HepG2 (cell line): ENCODE measurements around the gene OPRM1. TPM values are rescaled to one million over a fixed set of nuclear protein-coding genes. Genes with fewer than 3 reads are reported as not detected.

Experiments
- ATAC-seq: fragments of 200-7000 bp; cut with Tn5 transposase; 3 replicates; pipeline ENCODE4 v1.9.1; 2020; ENCODE audit warnings: mild to moderate bottlenecking, moderate library complexity
- BruUV-seq: library from RNA; stranded (reverse); fragments of 400-500 nt; replicated peaks from 2 replicates; lab custom pipeline; 2021; lab: Mats Ljungman, UMichigan
- CTCF ChIA-PET: fragments of 300-600 bp; formaldehyde crosslinking; extraction: SDS; loops from one replicate; lab custom pipeline; 2021; ENCODE audit warnings: low total read pairs, inconsistent platforms, low intra/inter-chr PET ratio; lab: Yijun Ruan, JAX
- POLR2A ChIA-PET: fragments of 350-600 bp; sonication (Branson Sonifier 250); formaldehyde crosslinking; loops from one replicate; lab custom pipeline; 2020; ENCODE audit warnings: antibody characterized with exemption, inconsistent platforms; lab: Yijun Ruan, JAX
- DNase-seq: peaks from one replicate; pipeline ENCODE4 v3.0.0-alpha.2; 2015; ENCODE audit warnings: low spot score
- FAIRE-seq: peaks from 3 replicates; lab custom pipeline; 2011; peaks lifted over from hg19 to GRCh38; lab: Jason Lieb, UNC
- H2AFZ ChIP-seq: one replicate; pipeline ENCODE4 v1.6.1; 2011; ENCODE audit warnings: low read length, inconsistent platforms
- H3K27ac ChIP-seq: fragments of 300-600 bp; 3 replicates; pipeline ENCODE4 v1.8.0; 2011; ENCODE audit warnings: mixed run types, mild to moderate bottlenecking, mixed read lengths, low read length, inconsistent platforms; ENCODE audit not compliant: insufficient read depth; ENCODE audit errors: extremely low read length
- H3K27me3 ChIP-seq, 2 experiments: fragments of 200-600 bp in 1 of 2; 2 replicates in 1 of 2; 3 replicates in 1 of 2; pipeline versions ENCODE4 v1.6.0 to v1.8.0; 2011; ENCODE audit warnings: low read length in 2 of 2, mild to moderate bottlenecking in 2 of 2, moderate library complexity in 2 of 2, inconsistent platforms in 1 of 2; ENCODE audit not compliant: insufficient read depth in 2 of 2, control insufficient read depth in 1 of 2
- H3K36me3 ChIP-seq, 2 experiments: fragments of 200-600 bp in 1 of 2; replicated peaks in 1 of 2; 2 replicates in 1 of 2; 3 replicates in 1 of 2; pipeline versions ENCODE4 v1.5.1 to v1.8.0; 2011; ENCODE audit warnings: low read length in 2 of 2, inconsistent platforms in 1 of 2; ENCODE audit not compliant: insufficient read depth in 2 of 2, control insufficient read depth in 1 of 2
- H3K4me1 ChIP-seq: 2 replicates; pipeline ENCODE4 v1.5.1; 2012; ENCODE audit warnings: low read length, inconsistent platforms; ENCODE audit not compliant: insufficient read depth
- H3K4me2 ChIP-seq: 2 replicates; pipeline ENCODE4 v1.6.0; 2011; ENCODE audit warnings: low read depth, low read length, inconsistent platforms
- H3K4me3 ChIP-seq, 3 experiments: fragments of 200-600 bp in 1 of 3; sonication (generic), shearing (Covaris generic) in 1 of 3; replicated peaks in 1 of 3; 2 replicates each; pipeline ENCODE4 v1.5.1; 2011 to 2016; ENCODE audit warnings: low read length in 3 of 3, inconsistent platforms in 2 of 3, low read depth in 2 of 3, mild to moderate bottlenecking in 2 of 3, control low read depth in 1 of 3, mixed read lengths in 1 of 3; ENCODE audit not compliant: insufficient read depth in 1 of 3
- H3K79me2 ChIP-seq: one replicate; pipeline ENCODE4 v1.6.1; 2011; ENCODE audit warnings: low read length, inconsistent platforms; ENCODE audit not compliant: insufficient read depth
- H3K9ac ChIP-seq: 2 replicates; pipeline ENCODE4 v1.6.0; 2011; ENCODE audit warnings: mild to moderate bottlenecking, low read depth, low read length, inconsistent platforms; ENCODE audit not compliant: insufficient read depth
- H3K9me3 ChIP-seq: 2 replicates; pipeline ENCODE4 v1.5.1; 2012; ENCODE audit warnings: mild to moderate bottlenecking, low read length
- H4K20me1 ChIP-seq: 2 replicates; pipeline ENCODE4 v1.6.0; 2011; ENCODE audit warnings: inconsistent platforms, mild to moderate bottlenecking, low read length, moderate library complexity; ENCODE audit not compliant: insufficient read depth
- ARNT ChIP-seq: fragments of 450-650 bp; IDR thresholded peaks from 2 replicates; pipeline ENCODE4 v1.6.1; 2017
- E2F2 ChIP-seq: sonication (generic); formaldehyde crosslinking; IDR thresholded peaks from 2 replicates; pipeline ENCODE4 v1.4.0; 2020; ENCODE audit warnings: missing genetic modification reagents, borderline replicate concordance
- RBM22 ChIP-seq: fragments of 200-400 bp; formaldehyde crosslinking; optimal IDR thresholded peaks from 2 replicates; pipeline ENCODE3; 2017; ENCODE audit warnings: mild to moderate bottlenecking, low read length, moderate library complexity
- ZNF205 ChIP-seq: IDR thresholded peaks from 2 replicates; pipeline ENCODE4 v1.6.1; 2018; ENCODE audit warnings: missing biosample characterization, missing genetic modification reagents
- ZNF263 ChIP-seq: sonication (generic); formaldehyde crosslinking; IDR thresholded peaks from 2 replicates; pipeline ENCODE4 v1.4.0; 2020; ENCODE audit warnings: missing genetic modification reagents
- ZNF296 ChIP-seq: sonication (generic); formaldehyde crosslinking; conservative IDR thresholded peaks from 2 replicates; pipeline ENCODE4 v1.5.0; 2020; ENCODE audit warnings: mild to moderate bottlenecking, missing genetic modification reagents
- ZNF34 ChIP-seq: sonication (generic); formaldehyde crosslinking; IDR thresholded peaks from 2 replicates; pipeline ENCODE4 v1.4.0; 2020; ENCODE audit warnings: mild to moderate bottlenecking, missing genetic modification reagents, borderline replicate concordance
- ZNF343 ChIP-seq: sonication (generic); formaldehyde crosslinking; IDR thresholded peaks from 2 replicates; pipeline ENCODE4 v1.4.0; 2020; ENCODE audit warnings: mild to moderate bottlenecking, missing genetic modification reagents
- ZNF644 ChIP-seq: IDR thresholded peaks from 2 replicates; pipeline ENCODE4 v1.6.1; 2016; ENCODE audit warnings: low read depth
- ZNF747 ChIP-seq: sonication (generic); formaldehyde crosslinking; IDR thresholded peaks from 2 replicates; pipeline ENCODE4 v1.8.1; 2023; ENCODE audit warnings: missing genetic modification reagents, mild to moderate bottlenecking, borderline replicate concordance
- WGBS: methylation state at CpG from one replicate; pipeline ENCODE4 v1.1.6; 2017; ENCODE audit warnings: low lambda C conversion rate; 5-methylcytosine and 5-hydroxymethylcytosine counted together
- in situ Hi-C: cut with HindIII; loops from 2 replicates; pipeline ENCODE4 v1.10.0; 2017; ENCODE audit warnings: low pct_unique_long_range_greater_than_20kb; ENCODE audit not compliant: extremely low pct_ligation_motif_present
- intact Hi-C: fragments of 100-400 bp; cut with micrococcal nuclease; formaldehyde crosslinking; loops from one replicate; pipeline ENCODE4 v1.10.0; 2022; ENCODE audit not compliant: unreplicated experiment
- polyA plus RNA-seq, 8 experiments: library from polyadenylated mRNA; depleted of rRNA in 3 of 8; stranded (reverse) in 7 of 8; unstranded in 1 of 8; fragments of >200 nt; fragmentation: Illumina TruSeq in 4 of 8; extraction: Trizol in 4 of 8; gene quantifications; 2 replicates each; pipeline versions ENCODE4 v1.2.1 to v1.2.3, GENCODE V29; 2011 to 2016; ENCODE audit warnings: low read depth in 4 of 8, missing spikeins in 1 of 8, mixed read lengths in 1 of 8; ENCODE audit not compliant: insufficient read depth in 1 of 8
- total RNA-seq, 5 experiments: library from RNA; depleted of rRNA; stranded (reverse); fragments of >200 nt; fragmentation: Illumina TruSeq; extraction: Trizol; gene quantifications; 2 replicates each; pipeline ENCODE4 v1.2.3, GENCODE V29; 2016; ENCODE audit warnings: low read depth in 1 of 5

OPRM1 gene
- total and polyA plus RNA-seq, 2 of the 13 experiments (the other 11 are each of a cell fraction or from before 2014, with no cell fraction given), result not detected

GRCh38 chr6:154138793-154139192 lies 99.8 kb downstream of the OPRM1 start:
- no peak overlapping the region for H3K4me2 ChIP-seq
- DNase-seq (no peak), FAIRE-seq (no peak), ATAC-seq (no peak)
- no peak overlapping the region for H2AFZ ChIP-seq
- POLR2A ChIA-PET, result no interaction called here
- no peaks in the 10 kb centered on the region for H4K20me1 ChIP-seq
- BruUV-seq, result no TSS peak
- H3K9ac ChIP-seq, result no peak overlapping the region
- H3K9me3 ChIP-seq, result no peaks in the 10 kb centered on the region
- no peak overlapping the region for H3K27ac ChIP-seq
- intact Hi-C loops (no loop called here), in situ Hi-C loops (no loop called here)
- H3K4me3 ChIP-seq, result no peak overlapping the region
- WGBS, result 45% methylated on average over 6 of the region's 6 CpGs
- TF ChIP-seq ZNF205 (CRISPR knock-in tag) (no peak), ZNF747 (no peak), E2F2 (CRISPR knock-in tag) (no peak), RBM22 (no peak), ZNF644 (CRISPR knock-in tag) (no peak), ZNF343 (no peak), ARNT (no peak)
- H3K36me3 ChIP-seq, result no peaks in the 10 kb centered on the region
- peaks cover 0 to 15% of the 10 kb centered on the region in 2 experiments; a peak in 2 of 5 replicates for H3K27me3 ChIP-seq
- no peaks in the 10 kb centered on the region for H3K4me1 ChIP-seq
- CTCF ChIA-PET, result no interaction called here
- no peaks in the 10 kb centered on the region for H3K79me2 ChIP-seq

- BruUV-seq, result no TSS peak
- H3K9ac ChIP-seq, result no peak overlapping the region
- no peaks in the 10 kb centered on the region for H4K20me1 ChIP-seq
- peaks cover 0 to 15% of the 10 kb centered on the region in 2 experiments; a peak in 2 of 5 replicates for H3K27me3 ChIP-seq
- no peak for TF ChIP-seq ZNF296 (CRISPR knock-in tag)
- no peak for TF ChIP-seq ZNF34
- TF ChIP-seq ZNF263, result no peak
- no peak for DNase-seq
- H3K4me2 ChIP-seq, result no peak overlapping the region
- intact Hi-C loops, result no loop called here
- H2AFZ ChIP-seq, result no peak overlapping the region
- H3K4me3 ChIP-seq, result no peak overlapping the region
- H3K4me1 ChIP-seq, result no peaks in the 10 kb centered on the region
- WGBS, result 63% methylated on average over 6 of the region's 6 CpGs
- no peak for ATAC-seq
- no peak for FAIRE-seq
- POLR2A ChIA-PET, result no interaction called here
- H3K79me2 ChIP-seq, result no peaks in the 10 kb centered on the region
- no peak overlapping the region for H3K27ac ChIP-seq
- H3K36me3 ChIP-seq, result no peaks in the 10 kb centered on the region
- CTCF ChIA-PET, result no interaction called here
- no peaks in the 10 kb centered on the region for H3K9me3 ChIP-seq
- in situ Hi-C loops, result no loop called here
Observed at GRCh38 chr6:154139892-154140291, 100.9 kb downstream of the OPRM1 start.
